B cell (primary cell): ENCODE data around the gene GMEB2.

ENCODE experiments used
- EZH2 ChIP-seq: IDR thresholded peaks from 2 replicates; pipeline ENCODE4 v1.6.1; 2012; ENCODE audit warnings: borderline replicate concordance, low read depth, mild to moderate bottlenecking, moderate library complexity, low read length; ENCODE audit not compliant: insufficient read depth, poor library complexity, severe bottlenecking
- TF ChIP-seq, protein P1 (sequence below): fragments of 200-600 bp; IDR thresholded peaks from one replicate; pipeline ENCODE4 v1.8.0; 2022; ENCODE audit warnings: antibody characterized with exemption, mild to moderate bottlenecking

DNA sequence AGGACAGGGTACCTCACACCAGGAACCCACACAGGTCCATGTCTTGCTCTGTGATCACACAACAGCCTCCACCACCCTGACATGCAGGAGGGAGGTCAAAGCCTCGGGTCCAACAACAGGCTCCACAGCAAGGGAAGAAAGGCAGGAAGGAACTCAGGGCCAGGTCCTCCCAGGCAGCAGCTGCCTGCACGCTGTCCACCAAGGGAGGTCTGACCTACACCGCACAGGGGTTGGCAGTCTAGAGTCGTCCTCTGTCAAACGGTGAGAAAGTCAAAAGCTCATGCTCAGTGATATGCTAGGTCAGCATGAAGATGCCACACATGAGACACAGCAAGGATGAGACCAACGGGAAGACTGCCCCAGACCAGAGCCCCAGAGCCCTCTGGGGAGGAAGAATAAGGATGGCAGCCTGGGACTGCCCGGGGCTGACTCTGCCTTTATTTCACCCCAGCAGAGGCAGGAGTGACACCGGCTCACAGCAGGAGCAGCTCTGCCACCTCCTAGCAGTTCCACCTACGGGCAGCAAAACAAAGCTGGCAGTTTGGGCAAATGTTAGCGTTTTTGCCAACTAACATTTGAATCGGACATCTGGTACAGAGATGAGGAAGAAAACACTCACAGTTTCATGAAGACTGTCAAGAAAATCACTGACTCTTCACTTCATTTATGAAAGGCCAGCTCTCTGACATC is 8.5 kb downstream of the GMEB2 start:
- TF ChIP-seq, protein P1, sequence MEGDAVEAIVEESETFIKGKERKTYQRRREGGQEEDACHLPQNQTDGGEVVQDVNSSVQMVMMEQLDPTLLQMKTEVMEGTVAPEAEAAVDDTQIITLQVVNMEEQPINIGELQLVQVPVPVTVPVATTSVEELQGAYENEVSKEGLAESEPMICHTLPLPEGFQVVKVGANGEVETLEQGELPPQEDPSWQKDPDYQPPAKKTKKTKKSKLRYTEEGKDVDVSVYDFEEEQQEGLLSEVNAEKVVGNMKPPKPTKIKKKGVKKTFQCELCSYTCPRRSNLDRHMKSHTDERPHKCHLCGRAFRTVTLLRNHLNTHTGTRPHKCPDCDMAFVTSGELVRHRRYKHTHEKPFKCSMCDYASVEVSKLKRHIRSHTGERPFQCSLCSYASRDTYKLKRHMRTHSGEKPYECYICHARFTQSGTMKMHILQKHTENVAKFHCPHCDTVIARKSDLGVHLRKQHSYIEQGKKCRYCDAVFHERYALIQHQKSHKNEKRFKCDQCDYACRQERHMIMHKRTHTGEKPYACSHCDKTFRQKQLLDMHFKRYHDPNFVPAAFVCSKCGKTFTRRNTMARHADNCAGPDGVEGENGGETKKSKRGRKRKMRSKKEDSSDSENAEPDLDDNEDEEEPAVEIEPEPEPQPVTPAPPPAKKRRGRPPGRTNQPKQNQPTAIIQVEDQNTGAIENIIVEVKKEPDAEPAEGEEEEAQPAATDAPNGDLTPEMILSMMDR: no peak
- no peak for TF ChIP-seq EZH2
